Kasumi-1 (cell line): ENCODE data around the gene SCN3A.

Experiments used
- DNase-seq, 2 experiments: peaks; one replicate each; lab custom pipeline; 2025; lab: John Stamatoyannopoulos, UW

The SCN3A gene

DNA sequence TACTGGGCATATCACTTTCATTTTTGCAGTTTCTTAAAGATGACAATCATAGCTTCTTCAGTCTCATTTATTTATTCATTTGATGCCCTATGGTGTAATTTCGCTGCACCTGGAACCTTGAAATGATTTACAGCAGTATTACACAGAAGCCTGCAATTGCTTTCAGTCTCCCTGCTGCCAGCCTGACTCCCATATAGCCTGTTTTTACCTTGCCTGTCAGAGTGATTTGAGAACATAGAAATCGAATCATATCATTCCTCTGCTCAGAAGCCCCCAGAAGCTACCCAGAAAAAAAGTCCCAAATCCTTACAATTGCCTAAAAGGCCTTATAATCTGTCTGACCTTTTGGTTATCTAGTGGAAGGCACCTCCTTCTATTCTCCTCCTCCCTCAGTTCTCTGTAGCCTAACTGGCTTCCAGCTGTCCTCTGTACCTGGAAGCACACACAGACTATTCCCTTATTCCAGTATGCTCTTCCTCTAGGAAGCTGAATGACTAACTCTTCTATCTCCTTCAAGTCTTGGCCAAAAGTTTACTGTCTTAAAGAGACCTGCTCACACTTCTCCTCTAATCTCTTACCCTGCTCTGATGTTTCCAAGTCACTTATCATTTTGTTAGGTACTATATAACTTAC, 12.6 kb downstream of the SCN3A start:
- DNase-seq = no peak

- no peak for DNase-seq
These were observed 18.2 kb downstream of the SCN3A start for GRCh38 chr2:165185633-165186032.

DNA sequence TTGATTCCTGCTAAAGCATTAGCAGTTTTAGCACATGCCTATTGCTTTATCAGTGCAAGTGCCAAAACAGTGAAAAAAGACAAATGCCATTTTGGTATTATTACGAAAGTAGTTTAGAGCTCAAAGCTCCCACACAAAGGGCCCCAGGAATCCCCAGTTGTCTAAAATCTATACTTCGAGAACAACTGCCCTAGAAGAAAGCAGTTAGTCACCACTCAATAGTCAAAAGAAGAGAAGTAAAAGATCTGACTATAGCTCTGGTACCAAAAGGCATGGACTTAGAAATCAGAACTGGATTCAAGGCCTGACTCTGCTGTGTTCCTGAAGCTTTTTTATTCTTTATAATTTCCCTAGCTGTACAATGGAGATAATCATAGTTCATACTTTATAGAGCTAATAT, 21.8 kb downstream of the SCN3A start:
- no peak for DNase-seq

DNA sequence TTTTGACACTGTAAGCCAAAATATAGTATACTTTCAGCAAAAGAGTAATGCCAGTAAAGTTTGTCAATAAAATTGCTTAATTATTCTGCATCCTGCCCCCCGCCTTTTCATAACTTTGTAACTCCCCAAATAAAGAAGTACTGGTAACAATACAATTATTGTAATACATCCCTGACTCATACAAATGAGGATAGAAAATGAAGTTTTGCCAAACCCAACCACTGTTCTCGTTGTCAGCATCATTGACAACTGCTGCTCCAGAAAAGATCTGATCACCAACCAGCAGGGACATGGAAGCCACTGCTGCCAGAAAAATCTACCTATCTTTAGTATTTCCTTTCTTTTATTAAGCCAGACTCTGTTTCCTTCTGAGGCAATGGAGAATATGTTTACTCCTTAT, 27.1 kb downstream of the SCN3A start:
- no peak for DNase-seq

GRCh38 chr2:165173215-165173614, 30.6 kb downstream of the SCN3A start:
- peak; percentile 28 to 53 for DNase-seq

GRCh38 chr2:165164201-165164600, 39.6 kb downstream of the SCN3A start:
- DNase-seq = no peak

GRCh38 chr2:165163761-165164160, 40.1 kb downstream of the SCN3A start:
- DNase-seq = no peak

DNA sequence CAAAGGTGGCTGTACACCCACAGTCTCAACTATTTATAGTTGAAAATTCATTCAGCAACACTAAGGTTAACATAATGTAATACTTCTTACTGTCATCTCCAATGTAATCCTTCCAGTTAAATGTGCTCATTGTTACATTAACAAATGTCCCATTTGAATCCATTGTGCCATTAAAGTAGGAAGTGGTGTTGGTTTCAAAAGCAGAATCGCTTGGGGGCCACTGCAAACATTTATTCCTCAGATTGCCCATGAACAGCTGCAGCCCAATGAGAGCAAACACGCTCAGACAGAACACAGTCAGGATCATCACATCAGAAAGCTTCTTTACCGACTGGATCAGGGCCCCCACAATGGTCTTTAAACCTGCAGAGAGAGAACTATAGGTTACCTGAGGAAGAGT, 41.4 kb downstream of the SCN3A start:
- no peak for DNase-seq

GRCh38 chr2:165161510-165161909, 42.3 kb downstream of the SCN3A start:
- DNase-seq = no peak

DNA sequence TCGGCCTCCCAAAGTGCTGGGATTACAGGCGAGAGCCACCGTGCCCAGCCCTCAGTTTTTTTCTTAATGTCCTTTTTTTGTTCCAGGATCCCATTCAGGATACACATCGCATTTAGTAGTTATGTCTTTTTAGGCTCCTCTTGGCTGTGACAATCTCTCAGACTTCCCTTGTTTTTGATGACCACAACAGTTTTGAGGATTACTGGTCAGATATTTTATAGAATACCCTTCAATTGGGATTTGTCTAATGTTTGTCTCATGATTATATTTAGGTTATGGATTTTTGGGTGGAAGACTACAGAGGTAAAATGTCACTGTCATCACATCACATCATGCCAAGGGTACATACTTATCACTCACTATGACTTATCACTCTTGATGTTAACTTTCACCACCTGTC, 46.7 kb downstream of the SCN3A start:
- DNase-seq = no peak

DNA sequence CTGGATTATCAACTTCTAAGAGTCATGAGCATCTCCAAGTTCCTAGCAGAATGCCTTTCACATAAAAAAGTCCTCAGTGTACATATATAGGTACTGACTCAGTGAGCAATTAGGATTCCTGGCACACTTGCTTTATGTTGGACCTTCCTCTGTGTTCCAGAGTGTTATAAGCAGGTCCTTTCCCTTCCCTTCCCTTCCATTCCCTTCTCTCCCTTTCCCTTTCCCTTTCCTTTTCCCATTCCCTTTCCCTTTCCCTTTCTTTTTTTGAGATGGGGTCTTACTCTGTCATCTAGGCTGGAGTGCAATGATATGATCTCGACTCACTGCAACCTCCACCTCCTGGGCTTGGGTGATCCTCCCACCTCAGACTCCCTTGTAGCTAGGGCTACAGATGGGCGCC, 48.7 kb downstream of the SCN3A start:
- DNase-seq = no peak

DNA sequence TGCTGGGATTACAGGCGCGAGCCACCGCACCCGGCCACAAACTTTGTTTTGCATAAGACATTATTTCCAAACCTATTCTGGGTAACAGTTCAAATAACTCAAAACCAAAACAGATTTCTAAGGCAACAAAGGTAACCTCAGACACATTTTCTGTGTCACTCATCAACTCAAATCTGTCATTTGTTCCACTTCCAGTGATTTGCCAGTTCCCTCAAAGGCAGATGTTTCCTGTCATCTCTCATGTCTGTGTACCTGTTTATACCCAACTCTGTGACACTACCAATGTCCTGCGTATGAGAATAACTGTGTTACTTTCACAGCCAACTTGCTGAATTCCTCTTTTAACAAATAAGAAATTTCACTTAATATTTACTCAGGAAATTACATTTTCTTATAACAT, 54.4 kb downstream of the SCN3A start:
- no peak for DNase-seq

DNA sequence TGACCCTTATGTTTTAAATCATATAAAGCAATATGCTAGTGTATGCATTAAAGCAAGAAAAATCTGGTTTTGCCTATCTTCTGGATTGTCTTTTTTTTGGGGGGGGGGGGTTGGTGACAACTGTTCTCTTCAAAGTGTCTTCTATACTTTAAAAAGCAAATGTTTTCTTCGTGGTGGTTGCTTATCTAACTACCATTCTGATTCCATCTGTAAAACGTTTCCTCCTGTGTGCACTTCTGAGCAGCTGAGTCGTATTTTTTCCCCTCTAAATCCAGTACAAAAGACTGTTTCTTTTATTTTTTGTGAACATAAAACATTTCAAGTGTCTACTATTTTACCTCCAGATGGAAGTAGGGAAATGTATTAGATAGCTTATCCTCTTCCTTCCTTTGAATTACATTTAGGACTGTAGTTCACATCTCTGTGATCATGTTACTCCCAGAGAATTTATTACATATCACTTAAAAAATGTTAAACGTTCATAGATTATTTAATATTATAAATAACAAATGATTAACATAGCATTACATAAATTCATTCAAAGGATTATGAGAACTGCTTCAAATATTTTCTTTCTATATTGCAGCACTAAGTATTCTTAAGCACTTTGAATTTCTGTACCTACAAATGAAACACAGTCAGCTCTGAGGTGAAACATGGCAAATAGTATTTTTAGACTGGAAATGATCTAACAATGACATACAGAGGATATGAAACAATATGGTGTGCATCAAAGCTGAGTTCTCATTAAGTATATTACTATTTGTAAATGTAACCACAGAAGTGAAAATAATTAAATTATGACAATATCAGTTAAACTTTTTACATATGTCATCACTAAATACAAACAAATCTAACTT, 56.4 kb downstream of the SCN3A start:
- DNase-seq = no peak

GRCh38 chr2:165144315-165144714, 59.5 kb downstream of the SCN3A start:
- DNase-seq = peak; percentile 38 to 67

DNA sequence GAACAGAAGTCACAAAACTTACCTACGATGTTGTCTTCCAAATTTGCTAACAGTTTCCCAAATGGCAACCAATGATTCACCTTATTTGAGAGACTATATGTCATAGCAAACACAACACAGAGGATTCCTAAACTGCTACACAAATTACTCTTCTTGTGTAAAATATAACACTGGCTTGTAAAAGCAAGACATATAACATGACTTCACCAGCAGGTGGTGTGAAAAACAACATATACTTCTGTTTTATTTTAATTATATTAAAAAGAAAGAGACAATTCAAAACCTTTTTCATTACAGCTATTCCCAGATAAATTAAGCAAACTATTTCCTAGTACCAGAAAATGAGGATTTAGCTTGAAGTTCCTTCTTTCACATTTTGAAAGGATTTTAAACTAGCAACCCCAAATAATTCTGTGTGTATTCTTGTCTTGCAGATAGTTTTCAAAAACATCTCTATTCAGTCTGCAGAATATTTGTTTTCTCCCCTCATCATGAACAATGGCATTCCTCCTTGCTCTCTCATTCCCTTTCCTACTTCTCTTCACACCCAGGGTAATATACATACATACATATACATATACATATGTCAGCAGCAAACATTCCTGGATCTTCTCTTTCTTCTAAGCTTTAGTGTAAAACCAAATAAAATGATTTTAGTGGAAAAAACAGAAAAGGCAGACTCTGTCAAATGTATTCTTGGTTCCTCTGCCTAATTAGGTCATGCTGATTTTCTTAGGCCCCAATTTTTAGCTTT, 62.1 kb downstream of the SCN3A start:
- peak; percentile 17 to 37 for DNase-seq

DNA sequence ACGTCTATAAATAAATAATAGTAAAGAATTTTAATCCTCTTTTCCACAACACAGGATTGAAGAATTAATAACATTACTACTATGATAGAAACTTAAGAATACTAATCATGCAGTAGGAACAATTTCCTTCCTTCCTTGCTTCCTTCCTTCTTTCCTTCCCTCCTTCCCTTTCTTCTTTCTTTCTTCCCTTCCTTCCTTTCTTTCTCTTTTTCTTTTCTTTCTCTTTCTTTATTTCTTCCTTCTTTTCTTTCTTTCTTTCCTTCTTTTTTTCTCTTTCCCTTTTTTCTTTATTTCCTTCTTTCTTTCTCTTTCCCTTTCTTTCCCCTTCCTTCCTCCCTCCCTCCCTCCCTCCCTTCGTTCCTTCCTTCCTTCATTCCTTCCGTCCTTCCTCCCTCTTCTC, 77.6 kb downstream of the SCN3A start:
- DNase-seq = no peak

DNA sequence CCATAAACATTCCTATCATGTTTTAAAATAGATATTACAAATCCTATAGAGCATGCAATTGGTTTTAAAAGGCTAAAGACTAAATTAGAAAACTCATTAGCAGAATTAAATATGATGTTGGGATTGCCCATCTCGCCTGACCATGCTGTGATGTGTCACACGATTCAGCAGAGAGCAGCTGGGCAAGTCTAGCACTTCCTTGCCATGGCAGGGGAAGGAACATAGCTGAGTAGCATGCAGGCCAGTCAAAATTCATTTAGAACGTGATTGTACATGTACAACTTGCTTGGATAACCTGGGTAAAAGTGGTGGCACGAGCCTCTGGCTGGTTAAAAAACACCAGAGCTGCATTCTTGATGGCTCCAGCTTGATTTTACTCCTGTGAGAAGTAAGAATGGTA, 81.3 kb downstream of the SCN3A start:
- DNase-seq = no peak

DNA sequence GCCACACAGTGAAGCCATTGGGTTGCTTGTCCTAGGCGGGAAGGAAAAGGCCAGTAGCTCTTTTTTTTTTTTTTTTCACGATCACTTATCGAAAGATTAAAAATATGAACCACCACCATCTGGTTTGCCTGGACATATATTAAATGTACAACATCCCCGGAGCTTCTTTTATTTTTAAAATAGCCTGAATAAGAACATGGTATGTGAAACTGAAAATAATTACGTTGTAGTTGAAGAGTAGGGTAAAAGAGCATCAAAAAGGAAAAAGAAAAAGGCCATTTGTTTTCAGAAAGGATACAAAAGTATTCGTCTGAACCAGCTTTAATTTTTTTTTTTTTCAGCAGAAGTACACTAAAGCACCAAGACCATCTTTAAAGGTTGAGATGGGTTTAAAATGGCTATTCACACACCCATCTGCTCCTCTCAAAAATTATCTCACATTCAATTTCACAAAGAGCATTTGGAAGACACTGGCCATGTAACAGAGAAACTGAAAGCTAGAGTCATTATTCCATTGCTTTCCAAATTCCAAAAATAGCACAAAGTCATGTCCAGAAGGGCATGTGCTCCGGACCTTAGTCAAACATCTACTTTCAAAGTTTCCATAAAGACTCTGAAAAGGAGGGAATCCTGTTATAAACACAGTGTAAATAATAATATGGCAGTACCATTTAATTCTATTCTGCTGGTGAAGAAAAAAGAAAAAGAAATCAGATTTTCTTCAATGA, 82.9 kb downstream of the SCN3A start:
- no peak for DNase-seq

DNA sequence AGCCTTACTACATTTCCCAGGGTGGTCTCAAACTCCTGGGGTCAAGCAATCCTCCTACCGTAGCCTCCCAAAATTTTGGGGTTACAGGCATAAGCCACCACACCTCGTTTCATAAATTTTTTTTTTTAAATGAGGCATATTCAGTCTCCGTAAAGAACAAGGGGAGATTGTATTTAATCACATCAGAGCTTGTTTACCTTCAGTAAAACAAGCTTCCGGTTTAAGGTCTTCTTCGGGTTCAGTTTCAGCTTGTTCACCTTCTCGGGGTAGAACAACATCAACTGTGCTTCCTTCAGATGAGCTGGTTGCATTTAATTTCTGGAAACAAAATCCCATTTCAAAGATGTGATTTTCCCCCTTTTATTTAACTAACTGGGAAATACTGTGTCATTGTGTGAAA, 88.6 kb downstream of the SCN3A start:
- DNase-seq = no peak

DNA sequence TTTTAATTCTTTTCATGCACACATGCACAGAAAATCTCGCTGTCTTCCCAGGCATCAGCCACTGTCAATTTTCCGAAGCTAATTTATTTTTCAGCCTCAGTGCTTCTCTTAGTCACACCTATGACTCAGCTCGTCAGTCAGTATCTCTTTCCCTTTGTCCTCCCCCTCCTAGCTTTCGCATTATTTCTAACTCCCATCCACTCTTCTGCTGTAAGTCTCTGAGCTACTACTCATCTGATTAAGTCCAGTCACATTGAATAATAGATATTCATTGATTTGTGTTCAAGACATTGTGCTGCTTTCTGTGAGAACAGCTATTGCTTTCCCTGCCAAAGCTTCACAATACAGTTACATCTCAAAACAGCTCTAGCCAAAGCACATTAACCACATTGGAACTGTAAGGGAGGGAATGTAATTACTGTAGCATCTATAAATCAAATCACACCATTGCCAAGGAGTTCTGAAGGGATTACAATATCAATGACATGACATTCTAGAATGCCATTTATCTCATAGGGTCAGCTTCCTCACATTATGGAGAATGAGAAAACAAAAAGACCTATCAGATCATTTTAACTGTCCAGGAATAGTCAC, 89.4 kb downstream of the SCN3A start:
- DNase-seq = no peak

- no peak for DNase-seq
These were observed 90.4 kb downstream of the SCN3A start for GRCh38 chr2:165113414-165113813.

- no peak for DNase-seq
These were observed 91.1 kb downstream of the SCN3A start for GRCh38 chr2:165112789-165113188.
